Measurements from ENCODE around the gene FGFBP1. TPM values are rescaled to one million over a fixed set of nuclear protein-coding genes. Genes with fewer than 3 reads are reported as not detected.

FGFBP1 gene
- total and polyA plus RNA-seq, 9 of the 15 experiments (the other 6 are each of a cell fraction or from before 2014, with no cell fraction given): not detected

DNA sequence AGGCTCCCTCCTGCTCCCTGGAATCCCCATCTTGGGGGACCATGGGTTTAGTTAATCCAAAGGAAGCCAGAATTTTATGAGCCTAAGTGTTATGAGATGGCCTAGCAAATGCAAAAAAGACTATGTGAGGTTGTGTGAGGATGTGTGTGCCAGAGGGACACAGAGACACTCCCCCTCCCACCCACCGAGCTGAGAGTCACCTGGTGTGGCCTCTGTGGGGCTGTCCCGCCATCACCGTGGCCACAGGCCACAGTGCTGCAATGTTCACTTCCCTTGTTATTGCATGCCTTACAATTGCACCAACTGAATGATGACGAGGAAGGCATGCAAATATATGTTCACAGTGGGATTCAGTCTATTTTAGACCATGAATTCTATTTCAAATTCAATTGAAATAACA, 25.0 kb upstream of the FGFBP1 start:
- ChIA-PET POLR2A (no interaction called here), CTCF (ENCODE audit: low intra/inter-chr PET ratio) (no interaction called here)
- intact Hi-C loops (cut with micrococcal nuclease): loop anchor here (5.0 kb wide), 1 partner anchor 39 kb away; no protein-coding TSS in a partner anchor
- Histone ChIP-seq H3K4me3 (no peak overlapping the region), H3K79me2 (ENCODE audit: control insufficient read depth, insufficient read depth, low read length) (no peaks in the 10 kb centered on the region), H2AFZ (ENCODE audit: low read depth, low read length) (no peak overlapping the region), H3K36me3 (ENCODE audit: control insufficient read depth, insufficient read depth, low read length) (no peaks in the 10 kb centered on the region), H3K4me1 (replicated peaks in 1 of 2; ENCODE audit: control insufficient read depth in 2 of 2, insufficient read depth in 2 of 2, low read length in 2 of 2) (peaks cover 0 to 5% of the 10 kb centered on the region in 2 experiments; a peak in 1 of 5 replicates), H3K9ac (ENCODE audit: insufficient read depth in 1 of 2, low read depth in 2 of 2, low read length in 2 of 2) (no peak overlapping the region), H3K27me3 (ENCODE audit: control insufficient read depth in 2 of 2, insufficient read depth in 2 of 2, low read length in 2 of 2) (peaks cover 0 to 11% of the 10 kb centered on the region in 2 experiments; a peak in 3 of 5 replicates), H3K27ac (ENCODE audit: extremely low read depth, low read depth, low read length) (no peak overlapping the region), H4K20me1 (replicated peaks; ENCODE audit: control insufficient read depth, insufficient read depth, low read length) (no peaks in the 10 kb centered on the region), H3K9me1 (ENCODE audit: control insufficient read depth, insufficient read depth, low read length) (no peaks in the 10 kb centered on the region), H3K9me3 (replicated peaks; ENCODE audit: control insufficient read depth, insufficient read depth, low read depth, low read length) (no peaks in the 10 kb centered on the region), H3K4me2 (ENCODE audit: insufficient read depth, low read length) (no peak overlapping the region)
- in situ Hi-C loops (cut with MboI): no loop called here
- ATAC-seq (no peak), DNase-seq (ENCODE audit: extremely low read depth in 1 of 4, low spot score in 3 of 4) (no peak), FAIRE-seq (no peak)
- no TSS peak for BruUV-seq (replicated peaks)
- TF ChIP-seq ZNF561 (CRISPR knock-in tag; conservative IDR thresholded peaks at IDR 0.05) (no peak), SLC30A9 (CRISPR knock-in tag; IDR thresholded peaks at IDR 0.05) (no peak), POLR2A (conservative IDR thresholded peaks at IDR 0.05) (no peak), CHD4 (IDR thresholded peaks at IDR 0.05; ENCODE audit: insufficient read depth, insufficient replicate concordance, low read depth, low read length, poor library complexity, severe bottlenecking) (no peak), XRCC3 (IDR thresholded peaks at IDR 0.05) (no peak), CEBPB (tag; IDR thresholded peaks at IDR 0.05) (no peak)
- TF ChIP-seq, protein P1, sequence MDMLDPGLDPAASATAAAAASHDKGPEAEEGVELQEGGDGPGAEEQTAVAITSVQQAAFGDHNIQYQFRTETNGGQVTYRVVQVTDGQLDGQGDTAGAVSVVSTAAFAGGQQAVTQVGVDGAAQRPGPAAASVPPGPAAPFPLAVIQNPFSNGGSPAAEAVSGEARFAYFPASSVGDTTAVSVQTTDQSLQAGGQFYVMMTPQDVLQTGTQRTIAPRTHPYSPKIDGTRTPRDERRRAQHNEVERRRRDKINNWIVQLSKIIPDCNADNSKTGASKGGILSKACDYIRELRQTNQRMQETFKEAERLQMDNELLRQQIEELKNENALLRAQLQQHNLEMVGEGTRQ (CRISPR knock-in tag; IDR thresholded peaks at IDR 0.05): no peak
- TF ChIP-seq, protein P2, sequence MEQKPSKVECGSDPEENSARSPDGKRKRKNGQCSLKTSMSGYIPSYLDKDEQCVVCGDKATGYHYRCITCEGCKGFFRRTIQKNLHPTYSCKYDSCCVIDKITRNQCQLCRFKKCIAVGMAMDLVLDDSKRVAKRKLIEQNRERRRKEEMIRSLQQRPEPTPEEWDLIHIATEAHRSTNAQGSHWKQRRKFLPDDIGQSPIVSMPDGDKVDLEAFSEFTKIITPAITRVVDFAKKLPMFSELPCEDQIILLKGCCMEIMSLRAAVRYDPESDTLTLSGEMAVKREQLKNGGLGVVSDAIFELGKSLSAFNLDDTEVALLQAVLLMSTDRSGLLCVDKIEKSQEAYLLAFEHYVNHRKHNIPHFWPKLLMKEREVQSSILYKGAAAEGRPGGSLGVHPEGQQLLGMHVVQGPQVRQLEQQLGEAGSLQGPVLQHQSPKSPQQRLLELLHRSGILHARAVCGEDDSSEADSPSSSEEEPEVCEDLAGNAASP (IDR thresholded peaks at IDR 0.05): no peak
- 6% methylated on average over 4 of the region's 4 CpGs for WGBS (ENCODE audit: insufficient coverage, low coverage, missing lambda C conversion rate)
